ENCODE results near the gene CD320.
A peak's percentile ranks its signal among the peaks of the same experiment; 100 is the strongest.
"Not testable (repeated sequence)": the region's sequence is repeated elsewhere in the genome, so short reads cannot be mapped to it uniquely, and the experiment has no call there.

The CD320 gene

GRCh38 chr19:8307965-8308866, at the start of gene CD320:
TSS of gene CD320 (minus strand) at chr19:8308358. CDS start at chr19:8308290, 68 bp downstream.
- peak; percentile 93 for DNase-seq

DNA sequence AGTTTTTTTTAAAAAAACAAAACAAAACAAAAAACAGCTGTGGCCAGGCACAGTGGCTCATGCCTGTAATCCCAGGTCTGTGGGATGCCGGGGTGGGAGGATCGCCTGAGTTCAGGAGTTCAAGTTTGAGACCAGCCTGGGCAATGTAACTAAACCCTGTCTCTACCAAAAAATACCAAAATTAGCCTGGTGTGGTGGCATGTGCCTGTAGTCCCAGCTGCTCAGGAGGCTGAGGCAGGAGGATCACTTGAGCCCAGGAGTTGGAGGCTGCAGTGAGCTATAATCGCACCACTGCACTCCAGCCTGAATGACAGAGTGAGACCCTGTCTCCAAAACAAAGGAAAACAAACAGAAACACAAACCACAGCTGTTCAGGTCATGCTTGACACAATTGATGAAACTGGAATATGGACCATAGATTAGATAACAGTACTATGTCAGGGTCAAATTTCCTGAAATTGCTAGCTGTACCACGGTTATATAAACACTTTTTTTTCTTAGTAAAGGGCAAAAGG, 48.9 kb upstream of the CD320 start:
- no peak for DNase-seq

DNA sequence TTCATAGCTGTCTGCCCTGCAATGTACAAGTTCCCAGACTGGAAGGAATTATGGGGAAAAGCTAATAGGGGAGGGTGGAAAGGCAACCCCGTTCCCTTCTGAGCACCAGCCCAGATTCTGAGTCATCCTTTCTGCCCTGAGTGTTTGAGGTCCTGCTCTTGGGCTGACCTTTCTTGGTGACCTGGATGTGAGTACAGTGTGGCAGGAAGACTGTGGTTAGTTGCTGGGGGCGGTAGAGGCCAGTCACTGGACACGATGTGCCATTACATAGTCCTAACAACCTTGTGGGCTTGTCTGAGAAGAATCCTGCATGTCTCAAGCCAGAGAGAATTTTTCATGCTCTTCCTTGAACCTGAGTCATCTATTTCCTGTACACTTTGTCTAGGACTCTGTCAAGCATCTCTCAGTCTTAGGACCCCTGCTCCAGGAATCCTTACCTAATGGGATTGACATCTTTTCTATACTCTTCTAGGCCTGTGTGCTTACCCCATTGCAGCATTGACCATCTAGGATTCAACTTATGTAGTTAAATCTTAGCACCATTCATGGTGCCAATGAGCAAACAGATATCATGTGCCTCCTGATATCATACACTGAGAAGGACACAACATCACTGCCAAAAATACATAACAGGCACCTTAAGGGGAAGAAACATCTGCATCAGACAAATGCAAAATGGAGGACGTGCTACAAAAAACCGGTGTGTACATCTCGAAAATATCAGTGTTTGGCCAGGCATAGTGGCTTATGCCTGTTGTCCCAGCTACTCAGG, 47.7 kb upstream of the CD320 start:
- no peak for DNase-seq

- DNase-seq: not testable (repeated sequence)
These were observed 44.7 kb upstream of the CD320 start for GRCh38 chr19:8352845-8353244.

- DNase-seq: no peak
These were observed 44.1 kb upstream of the CD320 start for GRCh38 chr19:8352134-8352827.

- DNase-seq: not testable (repeated sequence)
These were observed 41.6 kb upstream of the CD320 start for GRCh38 chr19:8349629-8350372.

- DNase-seq: no peak
These were observed 35.3 kb upstream of the CD320 start for GRCh38 chr19:8343483-8343844.

DNA sequence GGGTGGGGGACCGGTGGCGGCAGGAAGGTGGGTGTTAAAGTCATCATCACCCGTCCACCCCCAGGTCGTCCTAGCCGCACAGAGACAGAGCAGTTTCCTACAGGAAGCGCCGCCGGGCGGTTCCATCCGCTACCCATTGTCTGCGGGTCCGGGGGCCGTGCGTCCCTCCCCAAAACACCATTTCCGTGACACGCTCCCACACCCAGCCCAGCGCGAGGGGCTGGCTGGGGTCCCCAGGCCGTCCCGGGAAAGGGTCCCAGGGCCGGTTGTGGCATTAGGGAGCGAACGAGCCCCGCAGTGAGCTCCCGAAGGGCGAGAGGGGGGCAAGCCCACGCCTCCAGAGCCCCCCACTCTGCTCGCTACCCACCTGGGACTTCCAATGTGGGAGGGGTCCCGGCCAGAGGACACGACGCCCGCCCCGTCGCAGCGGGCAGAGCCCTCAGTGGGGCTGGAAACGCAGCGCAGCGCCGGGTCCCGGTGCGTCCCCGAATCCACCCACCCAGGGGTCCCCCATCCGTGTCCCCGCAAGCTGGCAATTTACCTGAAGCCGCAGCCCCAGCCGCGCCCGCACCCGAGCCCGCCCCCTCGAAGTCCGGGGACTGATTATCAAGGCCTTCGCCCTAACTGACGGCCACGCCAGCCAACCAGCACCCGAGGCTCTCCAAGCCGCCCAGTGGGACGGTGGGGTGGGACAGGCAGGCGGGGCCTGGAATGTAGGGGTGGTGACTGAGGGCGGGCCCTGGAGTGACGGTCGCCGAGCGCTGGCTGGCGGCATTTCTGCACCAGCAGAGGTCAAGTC, 34.7 kb upstream of the CD320 start, which contains the start of gene KANK3:
Gene KANK3, minus strand, starts transcription at position 579 of the 799 bp plus-strand sequence. CDS start 5,434 bp downstream, outside the sequence.
- peak; percentile 94 for DNase-seq

- DNase-seq: no peak
These were observed 34.1 kb upstream of the CD320 start for GRCh38 chr19:8342316-8342683.

DNA sequence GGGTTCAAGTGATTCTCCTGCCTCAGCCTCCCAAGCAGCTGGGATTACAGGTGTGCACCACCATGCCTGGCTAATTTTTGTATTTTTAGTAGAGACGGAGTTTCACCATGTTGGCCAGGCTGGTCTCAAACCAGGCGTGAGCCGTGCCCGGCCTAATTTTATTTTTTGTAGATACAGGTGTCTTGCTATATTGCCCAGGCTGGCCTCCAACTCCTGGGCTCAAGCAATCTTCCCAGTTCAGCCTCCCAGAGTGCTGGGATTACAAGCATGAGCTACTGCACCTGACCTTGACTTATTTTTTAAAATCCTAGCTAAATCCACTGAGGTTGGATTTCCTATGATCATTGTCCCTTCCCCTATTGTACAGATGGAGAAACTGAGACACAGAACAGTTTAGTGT, 33.3 kb upstream of the CD320 start:
- DNase-seq: not testable (repeated sequence)

- DNase-seq: no peak
These were observed 32.4 kb upstream of the CD320 start for GRCh38 chr19:8340341-8341096.

- no peak for DNase-seq
These were observed 30.7 kb upstream of the CD320 start for GRCh38 chr19:8338835-8339234.

DNA sequence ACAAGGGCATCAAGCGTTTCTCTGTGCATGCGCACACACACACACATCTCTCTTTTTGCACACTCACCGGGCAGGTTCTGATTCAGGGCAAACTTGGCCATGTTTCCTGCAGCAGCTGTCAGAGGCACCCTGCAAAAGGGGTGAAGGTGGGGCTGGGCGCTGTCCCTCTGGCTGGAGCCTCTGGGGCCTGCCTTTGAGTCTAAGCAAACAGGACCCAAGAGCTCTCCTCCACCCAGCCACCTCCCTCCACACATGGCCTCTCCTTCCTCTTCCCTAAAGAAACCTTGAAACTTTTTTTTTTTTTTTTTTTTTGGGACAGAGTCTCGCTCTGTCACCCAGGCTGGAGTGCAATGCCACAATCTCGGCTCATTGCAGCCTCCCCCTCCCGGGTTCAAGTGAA, 29.6 kb upstream of the CD320 start:
- no peak for DNase-seq

DNA sequence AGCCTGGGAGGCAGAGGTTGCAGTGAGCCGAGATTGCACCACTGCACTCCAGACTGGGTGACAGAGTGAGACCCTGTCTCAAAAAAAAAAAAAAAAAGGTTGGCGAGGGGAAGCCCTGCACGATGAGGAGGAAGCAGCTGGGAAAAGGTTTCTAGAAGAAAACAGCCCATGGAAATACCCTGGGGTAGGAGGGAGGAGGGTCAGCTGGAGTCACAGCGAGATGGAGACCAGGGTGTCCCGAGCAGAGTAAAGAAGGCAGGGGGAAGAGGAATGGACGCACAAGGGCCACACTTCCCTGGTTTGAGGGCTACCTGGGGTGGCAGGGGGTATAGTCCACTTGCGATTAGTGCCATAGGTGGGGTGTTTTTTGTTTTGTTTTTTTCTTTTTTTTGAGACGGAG, 28.5 kb upstream of the CD320 start:
- no peak for DNase-seq

DNA sequence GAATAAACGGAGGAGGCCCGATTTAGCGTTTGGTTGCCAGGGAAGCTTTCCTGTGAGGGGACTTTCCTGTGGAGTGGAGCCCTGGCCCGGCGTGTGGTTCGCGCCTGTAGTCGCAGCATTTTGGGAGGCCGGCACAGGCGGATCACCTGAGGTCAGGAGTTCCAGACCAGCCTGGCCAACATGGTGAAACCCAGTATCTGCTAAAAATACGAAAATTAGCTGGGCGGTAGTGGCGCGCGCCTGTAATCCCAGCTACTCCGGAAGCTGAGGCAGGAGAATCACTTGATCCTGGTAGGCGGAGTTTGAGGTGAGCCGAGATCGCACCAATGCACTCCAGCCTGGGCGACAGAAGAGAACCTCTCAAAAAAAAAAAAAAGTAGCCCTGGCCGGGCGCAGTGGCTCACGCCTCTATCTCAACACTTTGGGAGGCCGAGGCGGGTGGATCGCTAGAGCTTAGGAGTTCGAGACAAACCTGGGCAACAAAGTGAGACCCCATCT, 28.0 kb upstream of the CD320 start:
- no peak for DNase-seq

GRCh38 chr19:8335343-8336071, 27.3 kb upstream of the CD320 start:
- peak; percentile 37 for DNase-seq

GRCh38 chr19:8334458-8335342, 26.5 kb upstream of the CD320 start:
- peak; percentile 44 for DNase-seq

GRCh38 chr19:8333767-8334457, 25.8 kb upstream of the CD320 start:
- no peak for DNase-seq

Measured in activated CD4-positive, CD25-positive, alpha-beta regulatory T cell treated with anti-CD3 and anti-CD28 coated beads, Interleukin-2, amount 50 U/mL, for 72 hours (primary cell).